Left lung (tissue), 10 donors: ENCODE measurements around the gene CLDN34. TPM values are rescaled to one million over a fixed set of nuclear protein-coding genes. Genes with fewer than 3 reads are reported as not detected.

ENCODE experiments used
- ATAC-seq: fragments of 200-7000 bp; cut with Tn5 transposase; one replicate; pipeline ENCODE4 v1.9.1; 2020; ENCODE audit warnings: moderate library complexity
- DNase-seq, 4 donors: peaks; one replicate each; pipeline ENCODE4 v3.0.0-alpha.2; 2013 to 2020
- H3K27ac ChIP-seq, 2 donors: fragments of 200-600 bp; sonication (generic) in 1 of 2; one replicate each; pipeline versions ENCODE4 v1.5.0 to v1.8.0; 2020 to 2021
- H3K27me3 ChIP-seq, 2 donors: fragments of 200-600 bp; sonication (generic) in 1 of 2; one replicate each; pipeline versions ENCODE4 v1.5.0 to v1.8.0; 2020 to 2021
- H3K36me3 ChIP-seq, 2 donors: fragments of 200-600 bp; sonication (generic) in 1 of 2; one replicate each; pipeline versions ENCODE4 v1.5.0 to v1.8.0; 2020 to 2021
- H3K4me1 ChIP-seq, 2 donors: fragments of 200-600 bp; one replicate each; pipeline ENCODE4 v1.8.0; 2021
- H3K4me3 ChIP-seq, 2 donors: fragments of 200-600 bp; sonication (generic) in 1 of 2; one replicate each; pipeline versions ENCODE4 v1.5.0 to v1.8.0; 2020 to 2021; ENCODE audit warnings: mild to moderate bottlenecking in 1 of 2
- H3K9me3 ChIP-seq, 2 donors: fragments of 200-600 bp; sonication (generic) in 1 of 2; one replicate each; pipeline versions ENCODE4 v1.5.0 to v1.8.0; 2020 to 2021
- intact Hi-C, 2 donors: fragments of 100-400 bp; cut with DNase I; formaldehyde crosslinking; loops; one replicate each; pipeline versions ENCODE4 v1.11.2 to v1.14.2; 2022
- polyA plus RNA-seq, 6 donors: library from polyadenylated mRNA; unstranded; fragments of 120-200 nt; gene quantifications; one replicate each; pipeline ENCODE4 v1.2.1, GENCODE V29; 2013; ENCODE audit not compliant: insufficient read length in 6 of 6
- total RNA-seq, 2 donors: library from RNA; stranded (reverse); fragmentation: NEBNext Ultra II Directional; extraction: Animal tissue kit (Norgen Biotek cat#: 25700); gene quantifications; one replicate each; pipeline ENCODE4 v1.2.1, GENCODE V29; 2021
- TF ChIP-seq, protein P1 (sequence below), 2 donors: fragments of 200-600 bp; sonication (generic) in 1 of 2; IDR thresholded peaks; one replicate each; pipeline versions ENCODE4 v1.5.0 to v1.8.0; 2021; ENCODE audit warnings: antibody characterized with exemption in 2 of 2
- donor health status: DM: no; HTN: yes; CAD: no.
- donor health status: DM: no; HTN: no; CAD: no.

CLDN34 gene
- total and polyA plus RNA-seq, 8 donors = 0.17 to 0.41 (median 0.20) TPM; not detected in 3

DNA sequence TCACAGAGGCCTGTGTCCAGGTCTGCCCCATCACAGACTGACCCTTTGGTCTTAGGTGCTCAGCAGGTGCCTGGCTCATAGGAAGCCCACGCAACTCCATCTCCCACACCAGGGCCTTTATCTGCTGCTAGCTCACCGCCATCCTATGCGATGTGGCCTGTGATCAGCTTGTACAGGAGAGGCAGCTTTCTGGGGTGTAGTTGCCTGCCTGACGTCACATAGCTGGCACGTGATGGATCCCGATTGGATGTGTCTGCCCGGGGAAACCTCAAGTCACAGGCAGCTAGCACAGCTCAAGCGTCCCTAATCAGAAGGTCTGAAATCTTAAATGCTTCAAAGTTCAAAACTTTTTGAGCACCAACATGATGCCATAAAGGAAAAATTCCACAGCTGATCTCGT is 41.2 kb upstream of the CLDN34 start:
- H3K9me3 ChIP-seq = no peaks in the 10 kb centered on the region
- no peak for ATAC-seq
- H3K27me3 ChIP-seq = no peaks in the 10 kb centered on the region
- H3K4me3 ChIP-seq = no peak overlapping the region
- intact Hi-C loops = no loop called here
- H3K27ac ChIP-seq = no peak overlapping the region
- no peaks in the 10 kb centered on the region for H3K4me1 ChIP-seq
- DNase-seq = no peak
- no peaks in the 10 kb centered on the region for H3K36me3 ChIP-seq
- TF ChIP-seq, protein P1, sequence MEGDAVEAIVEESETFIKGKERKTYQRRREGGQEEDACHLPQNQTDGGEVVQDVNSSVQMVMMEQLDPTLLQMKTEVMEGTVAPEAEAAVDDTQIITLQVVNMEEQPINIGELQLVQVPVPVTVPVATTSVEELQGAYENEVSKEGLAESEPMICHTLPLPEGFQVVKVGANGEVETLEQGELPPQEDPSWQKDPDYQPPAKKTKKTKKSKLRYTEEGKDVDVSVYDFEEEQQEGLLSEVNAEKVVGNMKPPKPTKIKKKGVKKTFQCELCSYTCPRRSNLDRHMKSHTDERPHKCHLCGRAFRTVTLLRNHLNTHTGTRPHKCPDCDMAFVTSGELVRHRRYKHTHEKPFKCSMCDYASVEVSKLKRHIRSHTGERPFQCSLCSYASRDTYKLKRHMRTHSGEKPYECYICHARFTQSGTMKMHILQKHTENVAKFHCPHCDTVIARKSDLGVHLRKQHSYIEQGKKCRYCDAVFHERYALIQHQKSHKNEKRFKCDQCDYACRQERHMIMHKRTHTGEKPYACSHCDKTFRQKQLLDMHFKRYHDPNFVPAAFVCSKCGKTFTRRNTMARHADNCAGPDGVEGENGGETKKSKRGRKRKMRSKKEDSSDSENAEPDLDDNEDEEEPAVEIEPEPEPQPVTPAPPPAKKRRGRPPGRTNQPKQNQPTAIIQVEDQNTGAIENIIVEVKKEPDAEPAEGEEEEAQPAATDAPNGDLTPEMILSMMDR (IDR thresholded peaks at IDR 0.05) = no peak

DNA sequence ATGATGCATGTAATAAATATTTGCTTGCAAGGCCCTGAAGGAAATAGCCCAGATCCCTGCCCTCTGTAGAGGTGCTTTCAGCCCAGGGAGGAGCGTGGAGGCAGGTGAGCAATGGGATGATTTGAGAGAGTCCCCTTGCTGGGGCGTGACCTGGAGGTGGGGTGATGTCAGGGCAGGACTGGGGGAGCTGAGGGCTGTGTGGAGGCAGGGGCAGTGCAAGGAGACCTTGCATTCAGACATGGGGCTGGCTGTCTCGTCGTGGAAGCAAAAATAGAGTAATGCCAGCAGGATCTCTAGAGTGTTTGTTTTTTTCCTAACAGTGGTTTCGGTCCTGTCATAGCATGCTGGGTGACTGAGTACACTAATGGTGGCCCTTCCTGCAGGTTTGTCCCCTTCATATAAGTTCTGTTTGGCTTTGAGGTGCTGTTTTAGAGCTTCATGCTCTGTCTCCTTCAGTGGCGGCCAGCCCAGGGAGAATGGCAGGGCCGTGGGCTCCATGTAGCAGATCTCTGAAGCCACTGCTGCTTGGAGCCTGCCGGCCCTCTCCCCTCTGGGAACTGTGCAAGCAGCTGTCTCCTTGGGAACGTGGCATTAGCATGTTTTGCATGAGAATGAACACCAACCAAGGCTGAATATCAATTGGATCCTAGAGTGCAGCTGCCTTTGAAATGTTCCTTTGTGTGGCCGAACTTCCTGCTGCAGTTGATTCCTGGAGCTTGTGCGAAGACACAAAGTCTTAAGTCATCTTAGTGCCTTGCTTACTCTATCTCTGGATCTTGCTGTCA is 39.3 kb upstream of the CLDN34 start:
- TF ChIP-seq, protein P1 (IDR thresholded peaks at IDR 0.05) = no peak
- Histone ChIP-seq H3K4me1 (no peaks in the 10 kb centered on the region), H3K36me3 (no peaks in the 10 kb centered on the region), H3K4me3 (no peak overlapping the region), H3K9me3 (no peaks in the 10 kb centered on the region), H3K27me3 (no peaks in the 10 kb centered on the region), H3K27ac (no peak overlapping the region)
- no peak for DNase-seq
- intact Hi-C loops = no loop called here
- peak; percentile 57 for ATAC-seq

DNA sequence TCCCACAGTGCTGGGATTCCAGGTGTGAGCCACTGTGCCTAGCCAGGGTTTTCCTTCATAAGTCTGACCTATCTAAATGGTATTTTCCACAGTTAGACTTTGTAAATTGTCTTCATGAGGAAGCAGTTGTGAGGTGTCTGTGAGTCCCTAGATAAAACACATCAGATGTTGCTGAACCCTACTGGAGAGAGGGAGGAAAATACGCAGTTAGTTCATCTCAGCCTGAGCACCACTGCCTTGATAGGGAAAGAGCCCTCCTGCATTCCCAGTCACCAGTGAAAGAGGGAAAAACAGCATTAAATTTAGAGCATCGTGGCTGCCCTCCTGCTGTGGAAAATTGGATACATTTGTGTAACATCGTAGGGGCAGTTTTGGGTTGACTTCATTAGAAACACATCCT is 31.7 kb upstream of the CLDN34 start:
- Histone ChIP-seq H3K9me3 (no peaks in the 10 kb centered on the region), H3K4me3 (no peak overlapping the region), H3K27ac (no peak overlapping the region), H3K36me3 (no peaks in the 10 kb centered on the region), H3K27me3 (no peaks in the 10 kb centered on the region), H3K4me1 (no peaks in the 10 kb centered on the region)
- DNase-seq (no peak), ATAC-seq (no peak)
- TF ChIP-seq, protein P1 (IDR thresholded peaks at IDR 0.05) = no peak
- intact Hi-C loops = no loop called here

DNA sequence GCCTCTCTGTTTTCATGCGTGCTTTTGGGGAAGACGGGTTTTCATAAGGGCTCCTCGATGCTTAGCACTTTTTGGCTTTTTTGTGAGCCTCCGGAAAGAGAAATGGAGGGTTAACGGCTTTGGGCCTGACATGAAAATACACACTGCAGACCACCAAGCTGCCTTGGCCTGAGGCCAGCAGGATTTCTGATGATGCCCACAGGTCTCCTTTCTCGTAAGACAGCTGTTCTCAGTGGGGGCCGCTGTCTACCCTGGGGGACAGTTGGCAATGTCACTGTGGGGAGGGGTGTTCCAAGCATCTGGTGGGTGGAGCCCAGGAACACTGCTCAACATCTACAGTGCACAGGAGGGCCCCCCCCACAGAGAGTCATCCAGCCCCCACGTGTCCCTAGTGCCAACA is 29.4 kb upstream of the CLDN34 start:
- Histone ChIP-seq H3K4me1 (no peaks in the 10 kb centered on the region), H3K36me3 (no peaks in the 10 kb centered on the region), H3K4me3 (no peak overlapping the region), H3K27ac (no peak overlapping the region), H3K9me3 (no peaks in the 10 kb centered on the region), H3K27me3 (no peaks in the 10 kb centered on the region)
- TF ChIP-seq, protein P1 (IDR thresholded peaks at IDR 0.05) = no peak
- ATAC-seq = no peak
- intact Hi-C loops = no loop called here
- no peak for DNase-seq

GRCh38 chrX:9938516-9938915 is 28.6 kb upstream of the CLDN34 start:
- H3K4me3 ChIP-seq = no peak overlapping the region
- H3K4me1 ChIP-seq = no peaks in the 10 kb centered on the region
- TF ChIP-seq, protein P1 (IDR thresholded peaks at IDR 0.05) = no peak
- DNase-seq (no peak), ATAC-seq (no peak)
- no peaks in the 10 kb centered on the region for H3K36me3 ChIP-seq
- H3K27ac ChIP-seq = no peak overlapping the region
- no peaks in the 10 kb centered on the region for H3K9me3 ChIP-seq
- no peaks in the 10 kb centered on the region for H3K27me3 ChIP-seq
- intact Hi-C loops = no loop called here
